ENCODE data around the gene ANXA5.

- TF ChIP-seq EZH2 (IDR thresholded peaks at IDR 0.05; ENCODE audit: borderline replicate concordance, insufficient read depth, low read depth, low read length, poor library complexity, severe bottlenecking) (no peak), CTCF (IDR thresholded peaks at IDR 0.05) (no peak)
These were observed 24.9 kb upstream of the ANXA5 start for GRCh38 chr4:121721700-121722099.
